Embryonic facial prominence (tissue), 1 donor: Measurements from ENCODE around the gene IGF2.

Source experiments
- DNase-seq: peaks from one replicate; pipeline ENCODE4 v3.0.0-alpha.2; 2016; ENCODE audit errors: extremely low spot score

The IGF2 gene

DNA sequence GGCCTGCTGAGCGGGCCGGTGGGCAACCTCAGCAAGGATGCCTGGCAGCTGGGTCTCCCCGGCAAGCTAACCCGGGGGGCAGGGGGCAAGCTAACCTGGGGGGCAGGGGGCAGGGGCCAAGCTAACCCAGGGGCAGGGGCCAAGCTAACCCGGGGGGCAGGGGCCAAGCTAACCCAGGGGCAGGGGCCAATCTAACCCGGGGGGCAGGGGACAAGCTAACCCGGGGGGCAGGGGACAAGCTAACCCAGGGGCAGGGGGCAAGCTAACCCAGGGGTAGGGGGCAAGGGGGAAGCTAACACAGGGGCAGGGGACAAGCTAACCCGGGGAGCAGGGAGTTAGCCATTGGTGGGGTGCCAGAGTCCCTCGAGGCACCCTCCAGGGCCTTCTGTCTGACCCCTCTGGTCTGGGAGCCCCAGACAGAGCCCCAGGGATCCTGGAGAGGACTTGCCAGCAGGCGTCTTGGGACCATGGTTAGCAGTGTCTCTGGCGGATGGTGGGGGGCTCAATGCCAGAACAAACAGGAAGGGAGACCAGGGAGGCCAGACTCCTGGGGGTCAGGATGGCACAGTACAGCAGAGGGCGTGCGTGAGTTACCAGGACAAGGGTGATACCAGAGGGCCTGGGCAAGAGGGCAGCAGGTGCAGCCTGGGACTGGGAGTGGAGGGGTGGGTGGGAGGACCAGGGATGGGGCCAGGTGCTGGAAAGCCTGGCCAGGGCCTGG is 16.1 kb downstream of the IGF2 start:
- no peak for DNase-seq

DNA sequence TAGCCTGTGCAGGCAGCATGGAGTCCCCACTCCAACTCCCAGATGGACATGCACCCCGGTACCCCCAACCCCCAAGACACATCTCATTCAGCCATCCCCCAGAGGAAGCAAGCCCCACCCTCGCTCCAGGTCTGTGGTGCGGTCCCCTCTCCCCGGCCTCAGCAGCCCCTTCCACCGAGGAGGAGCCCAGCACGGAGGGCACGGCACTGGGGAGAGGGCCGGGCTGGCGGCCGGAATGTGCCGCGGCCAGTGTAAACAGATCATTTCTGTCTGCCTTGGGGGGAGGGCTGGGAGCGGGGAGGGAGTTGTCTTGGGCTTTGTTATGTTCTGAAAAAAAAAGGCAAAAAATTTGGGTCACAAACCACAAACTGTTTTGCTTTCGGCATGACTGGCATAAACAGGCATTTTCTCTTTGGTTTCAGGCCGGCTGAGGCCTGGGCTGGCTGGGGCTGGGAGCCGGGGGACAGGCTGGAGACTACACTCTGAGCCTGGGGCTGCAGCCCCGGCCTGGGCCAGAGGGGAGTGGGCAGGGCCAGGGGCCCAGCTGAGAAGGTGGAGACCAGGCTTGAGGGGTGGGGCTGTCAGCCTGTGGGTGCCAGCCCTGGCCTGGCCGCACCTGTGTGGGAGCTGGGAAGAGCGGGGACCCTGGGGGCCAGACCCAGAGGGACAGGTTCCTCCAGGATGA is 16.8 kb downstream of the IGF2 start:
- no peak for DNase-seq

- DNase-seq: no peak
These were observed 17.7 kb downstream of the IGF2 start for GRCh38 chr11:2121227-2122130.

GRCh38 chr11:2120359-2121100 is 18.7 kb downstream of the IGF2 start:
- no peak for DNase-seq

DNA sequence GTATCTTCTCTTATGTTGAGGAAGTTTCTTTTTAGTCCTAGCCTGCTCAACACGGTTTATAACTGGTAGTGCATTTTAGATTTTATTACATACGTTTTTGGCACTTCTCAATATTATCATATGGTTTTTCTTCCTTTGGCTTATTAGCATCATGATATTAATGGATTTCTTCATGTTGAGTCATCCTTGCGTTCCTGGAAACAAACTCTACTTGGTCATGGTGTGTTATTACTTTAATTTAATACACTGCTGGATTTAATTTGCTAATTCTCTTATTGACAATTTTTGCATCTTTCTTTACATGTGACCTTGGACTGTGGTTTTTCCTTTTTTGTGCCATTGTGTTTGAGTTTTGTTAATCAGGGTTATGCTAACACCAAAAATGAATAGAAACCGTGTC is 20.5 kb downstream of the IGF2 start:
- no peak for DNase-seq

DNA sequence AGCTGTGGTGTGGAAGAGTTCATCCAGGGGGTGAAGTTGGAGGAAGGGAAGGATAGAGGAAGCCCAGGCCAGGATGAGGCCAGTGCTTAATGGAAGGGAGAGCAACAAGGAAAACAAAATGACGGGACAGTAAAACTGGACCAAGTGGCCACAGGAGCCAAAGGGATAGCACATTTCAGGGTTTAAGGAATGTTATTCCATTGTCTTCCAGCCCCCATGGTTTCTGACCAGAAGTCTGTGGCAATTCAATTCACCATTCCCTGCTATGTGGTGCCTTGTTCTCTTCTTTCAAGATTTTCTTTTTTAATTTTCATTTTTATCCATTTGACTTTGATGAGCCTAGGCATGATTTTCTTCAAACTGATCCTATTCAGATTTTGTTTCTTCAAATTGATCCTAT is 22.5 kb downstream of the IGF2 start:
- no peak for DNase-seq

DNA sequence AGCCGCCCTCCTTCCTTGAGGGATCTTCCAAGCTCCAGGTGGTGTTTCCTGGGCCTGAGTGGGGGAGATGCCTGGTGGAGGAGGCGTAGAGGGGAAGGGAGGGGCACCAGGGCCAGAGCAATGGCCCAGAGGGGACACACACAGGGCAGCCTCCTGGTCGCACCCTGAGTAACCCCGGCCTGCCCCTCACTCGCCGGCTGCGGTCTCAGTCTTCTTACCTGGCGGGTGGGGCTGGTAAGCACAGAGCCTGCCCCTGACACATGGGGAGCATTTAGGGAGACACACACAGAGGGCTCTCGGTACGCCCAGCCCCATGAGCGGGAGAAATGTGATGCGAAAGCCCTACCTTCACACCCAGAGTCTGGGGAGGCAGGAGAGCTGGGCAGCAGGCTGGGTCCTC is 23.9 kb downstream of the IGF2 start:
- no peak for DNase-seq

- DNase-seq: no peak
These were observed 24.6 kb downstream of the IGF2 start for GRCh38 chr11:2114430-2115241.

GRCh38 chr11:2113776-2114175 is 25.4 kb downstream of the IGF2 start:
- DNase-seq: no peak

DNA sequence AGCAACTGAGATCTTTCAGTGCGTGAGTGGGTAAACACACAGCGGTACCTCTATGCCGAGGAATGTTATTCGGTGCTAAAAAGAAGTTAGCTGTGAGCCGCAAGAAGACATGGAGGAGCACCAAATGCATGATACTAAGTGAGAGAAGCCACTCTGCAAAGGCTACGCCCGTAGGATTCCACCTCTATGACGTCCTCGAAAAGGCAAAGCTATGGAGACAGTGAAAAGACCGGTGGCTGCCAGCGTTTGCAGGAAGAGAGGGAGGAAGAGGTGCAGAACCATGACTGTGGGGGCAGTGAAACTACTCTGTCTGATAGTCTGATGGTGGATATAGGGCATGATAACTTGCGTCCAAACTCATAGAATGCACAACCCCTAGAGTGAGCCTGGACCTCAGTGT is 28.7 kb downstream of the IGF2 start:
- no peak for DNase-seq

GRCh38 chr11:2109541-2110019 is 29.6 kb downstream of the IGF2 start:
- DNase-seq: no peak

- DNase-seq: no peak
These were observed 30.3 kb downstream of the IGF2 start for GRCh38 chr11:2108675-2109491.

- DNase-seq: no peak
These were observed 31.1 kb downstream of the IGF2 start for GRCh38 chr11:2107941-2108630.

DNA sequence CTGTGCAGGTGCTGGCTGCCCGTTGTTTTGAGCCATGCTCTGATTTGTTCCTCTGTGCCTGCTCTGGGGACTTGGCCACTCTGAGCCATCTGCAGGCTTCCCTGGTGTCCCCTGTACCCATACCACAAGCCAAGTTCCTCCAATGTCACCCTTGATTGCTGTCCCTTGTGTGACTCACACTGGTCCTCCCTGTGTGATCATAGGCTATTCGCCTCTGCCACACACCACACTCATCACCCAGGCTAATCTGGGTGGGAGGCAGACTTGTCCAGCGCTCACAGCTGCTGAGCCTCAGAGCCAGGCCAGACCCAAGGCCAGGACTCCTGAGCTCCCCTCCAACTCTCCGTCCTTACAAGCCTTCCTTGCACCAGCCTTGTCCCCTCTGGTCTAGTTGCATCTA is 31.7 kb downstream of the IGF2 start:
- no peak for DNase-seq

GRCh38 chr11:2106583-2107209 is 32.5 kb downstream of the IGF2 start:
- DNase-seq: no peak

DNA sequence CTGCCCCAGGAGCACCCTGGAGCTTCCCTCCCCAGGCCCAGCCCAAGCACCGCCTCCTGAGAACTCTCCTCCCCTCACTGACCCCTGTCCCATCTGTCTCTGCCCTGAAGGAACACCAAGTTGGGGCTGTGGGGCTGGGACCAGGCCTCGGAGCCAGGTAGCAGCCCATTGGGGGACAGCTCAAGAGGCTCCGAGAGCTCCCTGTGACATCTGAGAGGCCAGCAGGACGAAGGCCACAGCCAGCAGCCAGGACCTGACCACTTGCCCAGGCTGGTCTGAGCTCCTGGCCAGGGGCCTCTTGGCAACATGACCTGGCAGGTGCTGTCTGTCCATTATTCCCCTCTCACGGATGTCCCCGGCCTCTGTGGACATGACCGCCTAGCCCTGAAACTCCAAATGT is 33.7 kb downstream of the IGF2 start:
- DNase-seq: no peak

DNA sequence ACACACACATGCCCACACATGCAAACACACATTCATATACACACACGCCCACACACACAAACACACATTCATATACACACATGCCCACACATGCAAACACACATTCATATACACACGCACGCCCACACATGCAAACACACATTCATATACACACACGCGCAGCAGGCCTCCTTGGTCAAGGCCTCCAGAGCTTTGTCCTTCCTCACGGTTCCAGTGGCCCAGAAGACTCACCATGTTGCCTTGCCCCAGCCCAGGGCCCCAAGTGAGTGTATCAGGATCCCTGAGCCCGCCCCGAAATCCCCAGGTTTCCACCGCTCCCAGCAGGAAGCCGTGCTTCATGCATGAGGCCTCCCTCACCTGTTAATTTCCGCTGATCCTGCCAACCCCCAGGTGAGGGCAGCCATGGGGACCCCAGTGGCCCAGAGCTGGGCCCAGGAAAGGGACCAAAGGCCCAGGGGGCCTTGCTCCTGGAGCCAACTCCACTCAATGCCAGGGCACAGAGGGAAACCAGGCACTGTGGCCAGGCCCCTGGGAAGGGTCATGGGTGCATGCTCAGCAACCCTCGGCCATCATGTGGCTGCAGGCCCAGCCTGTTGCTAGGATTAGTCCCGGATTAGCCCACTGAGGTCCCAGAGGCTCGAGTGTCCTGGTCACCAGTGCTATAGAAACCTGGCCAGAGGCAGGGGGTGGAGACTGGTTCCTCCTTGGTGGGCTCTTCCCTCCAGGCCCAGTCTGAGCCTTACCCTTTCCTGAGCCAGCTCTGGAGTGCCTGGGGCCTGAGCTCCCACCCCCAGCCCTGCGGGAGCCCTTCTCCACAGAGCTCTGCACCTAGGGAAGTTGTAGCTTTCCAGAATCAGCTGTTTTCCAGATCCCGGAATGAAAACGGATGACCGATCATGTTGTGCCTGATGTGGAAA is 34.4 kb downstream of the IGF2 start:
- DNase-seq: no peak
